Activated T-helper 2 cell treated with anti-CD3 and anti-CD28 coated beads, Interferon-gamma antibody, Interleukin-2, Interleukin-4, amounts not matched to agents 10 μg/mL and 5 μg/mL and 100 μg/mL, durations not matched to agents 14 hours and 24 hours and 36 hours (primary cell): ENCODE results near the gene IFT74. TPM values are rescaled to one million over a fixed set of nuclear protein-coding genes. Genes with fewer than 3 reads are reported as not detected.

Experiments
- DNase-seq: peaks from one replicate; pipeline ENCODE4 v3.0.0; 2021; ENCODE audit warnings: low spot score
- H3K27ac Mint-ChIP-seq: one replicate; pipeline ENCODE4 v1.8.0; 2021; ENCODE audit warnings: mixed read lengths
- H3K27me3 Mint-ChIP-seq: one replicate; pipeline ENCODE4 v1.8.0; 2021; ENCODE audit warnings: low read depth, mixed read lengths
- H3K36me3 Mint-ChIP-seq: one replicate; pipeline ENCODE4 v1.8.0; 2021; ENCODE audit warnings: low read depth, mixed read lengths
- H3K4me1 Mint-ChIP-seq: one replicate; pipeline ENCODE4 v1.8.0; 2021; ENCODE audit warnings: low read depth, mixed read lengths
- H3K4me3 Mint-ChIP-seq: one replicate; pipeline ENCODE4 v1.8.0; 2021; ENCODE audit warnings: low read depth, mild to moderate bottlenecking, moderate library complexity, mixed read lengths
- H3K9me3 Mint-ChIP-seq: one replicate; pipeline ENCODE4 v1.8.0; 2021; ENCODE audit warnings: mixed read lengths
- intact Hi-C: fragments of 100-400 bp; cut with micrococcal nuclease; formaldehyde crosslinking; loops from one replicate; pipeline ENCODE4 v1.15.1; 2023
- total RNA-seq: library from RNA; stranded (reverse); gene quantifications from 2 replicates; pipeline ENCODE4 v1.2.3, GENCODE V29; 2022

Gene IFT74
- total RNA-seq: 8.3 and 10.4 TPM in 2 replicates

GRCh38 chr9:26955921-26956859, at the start of gene IFT74:
IFT74 (plus strand) TSS chr9:26956412; CDS start chr9:26961968, 5,556 bp downstream.
- peak within 1 kb of the TSS; percentile 92 for H3K27ac Mint-ChIP-seq
- intact Hi-C loops: loop anchor here (1.0 kb wide), 2 partner anchors 9 to 64 kb away; partner anchors contain the start of genes CAAP1 and PLAA
- peak; percentile 92 for DNase-seq
- H3K9me3 Mint-ChIP-seq: no peaks in the 10 kb centered on the region
- H3K27me3 Mint-ChIP-seq: no peaks in the 10 kb centered on the region
- no peaks in the 10 kb centered on the region for H3K36me3 Mint-ChIP-seq
- peak within 1 kb of the TSS; percentile 86 for H3K4me3 Mint-ChIP-seq
- peaks cover 34% of the 10 kb centered on the region for H3K4me1 Mint-ChIP-seq

- no peak overlapping the region for H3K27ac Mint-ChIP-seq
- intact Hi-C loops: no loop called here
- no peaks in the 10 kb centered on the region for H3K27me3 Mint-ChIP-seq
- no peak overlapping the region for H3K4me3 Mint-ChIP-seq
- H3K9me3 Mint-ChIP-seq: no peaks in the 10 kb centered on the region
- no peak for DNase-seq
- H3K36me3 Mint-ChIP-seq: peaks cover 61% of the 10 kb centered on the region
- no peaks in the 10 kb centered on the region for H3K4me1 Mint-ChIP-seq
Measured at GRCh38 chr9:26913138-26913668, 43.0 kb upstream of the IFT74 start.

GRCh38 chr9:26919698-26920097, 36.5 kb upstream of the IFT74 start:
- H3K9me3 Mint-ChIP-seq: no peaks in the 10 kb centered on the region
- peaks cover 73% of the 10 kb centered on the region for H3K36me3 Mint-ChIP-seq
- H3K4me1 Mint-ChIP-seq: peaks cover 1% of the 10 kb centered on the region
- no peak for DNase-seq
- no peak overlapping the region for H3K27ac Mint-ChIP-seq
- H3K4me3 Mint-ChIP-seq: no peak overlapping the region
- no peaks in the 10 kb centered on the region for H3K27me3 Mint-ChIP-seq
- intact Hi-C loops: no loop called here

GRCh38 chr9:26925609-26926008, 30.6 kb upstream of the IFT74 start:
- Mint-ChIP-seq H3K9me3 (no peaks in the 10 kb centered on the region), H3K4me1 (peaks cover 6% of the 10 kb centered on the region), H3K27me3 (no peaks in the 10 kb centered on the region), H3K27ac (no peak overlapping the region), H3K4me3 (no peak overlapping the region), H3K36me3 (peaks cover 64% of the 10 kb centered on the region)
- intact Hi-C loops: no loop called here
- no peak for DNase-seq

- H3K27me3 Mint-ChIP-seq: no peaks in the 10 kb centered on the region
- intact Hi-C loops: no loop called here
- H3K9me3 Mint-ChIP-seq: no peaks in the 10 kb centered on the region
- DNase-seq: no peak
- H3K36me3 Mint-ChIP-seq: peaks cover 53% of the 10 kb centered on the region
- H3K4me3 Mint-ChIP-seq: no peak overlapping the region
- peaks cover 5% of the 10 kb centered on the region for H3K4me1 Mint-ChIP-seq
- H3K27ac Mint-ChIP-seq: no peak overlapping the region
Measured at GRCh38 chr9:26928902-26929495, 27.2 kb upstream of the IFT74 start.

- peaks cover 16% of the 10 kb centered on the region for H3K9me3 Mint-ChIP-seq
- H3K27me3 Mint-ChIP-seq: no peaks in the 10 kb centered on the region
- H3K4me3 Mint-ChIP-seq: no peak overlapping the region
- H3K27ac Mint-ChIP-seq: no peak overlapping the region
- no peak for DNase-seq
- peaks cover 56% of the 10 kb centered on the region for H3K36me3 Mint-ChIP-seq
- intact Hi-C loops: no loop called here
- H3K4me1 Mint-ChIP-seq: peaks cover 27% of the 10 kb centered on the region
Measured at GRCh38 chr9:26935847-26936246, 20.4 kb upstream of the IFT74 start.

GRCh38 chr9:26937816-26938371, 18.3 kb upstream of the IFT74 start:
- H3K36me3 Mint-ChIP-seq: peaks cover 62% of the 10 kb centered on the region
- no peak overlapping the region for H3K4me3 Mint-ChIP-seq
- intact Hi-C loops: no loop called here
- peaks cover 39% of the 10 kb centered on the region for H3K4me1 Mint-ChIP-seq
- no peak overlapping the region for H3K27ac Mint-ChIP-seq
- H3K9me3 Mint-ChIP-seq: peaks cover 16% of the 10 kb centered on the region
- no peaks in the 10 kb centered on the region for H3K27me3 Mint-ChIP-seq
- no peak for DNase-seq

GRCh38 chr9:26939955-26940711, 16.1 kb upstream of the IFT74 start:
- intact Hi-C loops: no loop called here
- Mint-ChIP-seq H3K9me3 (peaks cover 16% of the 10 kb centered on the region), H3K27ac (peak overlapping the region; percentile 18), H3K4me3 (no peak overlapping the region), H3K27me3 (no peaks in the 10 kb centered on the region), H3K36me3 (peaks cover 70% of the 10 kb centered on the region), H3K4me1 (peaks cover 57% of the 10 kb centered on the region)
- no peak for DNase-seq

GRCh38 chr9:26940779-26941178, 15.4 kb upstream of the IFT74 start:
- H3K27ac Mint-ChIP-seq: peak overlapping the region; percentile 18
- peaks cover 75% of the 10 kb centered on the region for H3K36me3 Mint-ChIP-seq
- DNase-seq: no peak
- no peaks in the 10 kb centered on the region for H3K27me3 Mint-ChIP-seq
- H3K9me3 Mint-ChIP-seq: peaks cover 16% of the 10 kb centered on the region
- H3K4me3 Mint-ChIP-seq: peak overlapping the region; percentile 23
- peaks cover 62% of the 10 kb centered on the region for H3K4me1 Mint-ChIP-seq
- intact Hi-C loops: no loop called here

GRCh38 chr9:26945591-26945990, 10.6 kb upstream of the IFT74 start:
- DNase-seq: no peak
- peaks cover 58% of the 10 kb centered on the region for H3K4me1 Mint-ChIP-seq
- peak overlapping the region; percentile 100 for H3K27ac Mint-ChIP-seq
- peak overlapping the region; percentile 95 for H3K4me3 Mint-ChIP-seq
- intact Hi-C loops: loop anchor here (5.0 kb wide), 1 partner anchor 422 kb away; no protein-coding TSS in a partner anchor
- H3K9me3 Mint-ChIP-seq: no peaks in the 10 kb centered on the region
- H3K27me3 Mint-ChIP-seq: no peaks in the 10 kb centered on the region
- peaks cover 44% of the 10 kb centered on the region for H3K36me3 Mint-ChIP-seq

GRCh38 chr9:26946753-26947727, 9.2 kb upstream of the IFT74 start, which contains the start of gene PLAA:
PLAA (minus strand) TSS chr9:26947242; CDS start chr9:26947045, 197 bp downstream.
- H3K27ac Mint-ChIP-seq: peak within 1 kb of the TSS; percentile 100
- peak within 1 kb of the TSS; percentile 95 for H3K4me3 Mint-ChIP-seq
- intact Hi-C loops: loop anchor here (1.0 to 5.0 kb wide), 4 partner anchors 9 to 625 kb away; partner anchors contain the start of genes CAAP1 and IFT74
- peaks cover 47% of the 10 kb centered on the region for H3K4me1 Mint-ChIP-seq
- no peaks in the 10 kb centered on the region for H3K27me3 Mint-ChIP-seq
- peak; percentile 83 for DNase-seq
- H3K36me3 Mint-ChIP-seq: peaks cover 34% of the 10 kb centered on the region
- no peaks in the 10 kb centered on the region for H3K9me3 Mint-ChIP-seq
